ENCODE results near the gene HOXA10.

HOXA10 gene

GRCh38 chr7:27168265-27168947 lies 5.7 kb downstream of the HOXA10 start:
- DNase-seq (ENCODE audit: insufficient read length, low spot score), result no peak

DNA sequence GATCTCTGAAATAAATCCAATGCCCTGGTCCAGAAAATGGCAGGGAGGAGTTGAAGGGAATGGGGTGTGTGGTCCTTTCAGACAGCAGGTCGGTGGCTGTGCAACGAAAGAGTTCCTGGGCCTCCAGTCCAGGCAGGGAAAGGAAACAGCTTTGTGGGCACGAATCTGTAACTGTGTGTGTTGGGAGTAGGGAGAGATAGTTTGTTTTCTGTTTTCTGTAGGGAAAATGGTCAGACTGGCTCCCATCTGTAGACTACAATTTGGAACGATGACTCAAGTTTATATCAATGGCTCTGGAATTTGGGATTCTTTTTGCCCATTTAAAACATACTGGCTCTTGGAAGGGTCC lies 6.2 kb downstream of the HOXA10 start:
- DNase-seq (ENCODE audit: insufficient read length, low spot score), result no peak
- FAIRE-seq, result no peak

More at GRCh38 chr7:27168265-27168947, 5.7 kb downstream of the HOXA10 start:
- peak; percentile 79 for FAIRE-seq

- DNase-seq (ENCODE audit: insufficient read length, low spot score), result no peak
These were observed 7.3 kb downstream of the HOXA10 start for GRCh38 chr7:27166531-27167505.

GRCh38 chr7:27165996-27166530 lies 8.1 kb downstream of the HOXA10 start:
- no peak for FAIRE-seq
- DNase-seq (ENCODE audit: insufficient read length, low spot score), result no peak

More at GRCh38 chr7:27166531-27167505, 7.3 kb downstream of the HOXA10 start:
- FAIRE-seq, result peak; percentile 57

DNA sequence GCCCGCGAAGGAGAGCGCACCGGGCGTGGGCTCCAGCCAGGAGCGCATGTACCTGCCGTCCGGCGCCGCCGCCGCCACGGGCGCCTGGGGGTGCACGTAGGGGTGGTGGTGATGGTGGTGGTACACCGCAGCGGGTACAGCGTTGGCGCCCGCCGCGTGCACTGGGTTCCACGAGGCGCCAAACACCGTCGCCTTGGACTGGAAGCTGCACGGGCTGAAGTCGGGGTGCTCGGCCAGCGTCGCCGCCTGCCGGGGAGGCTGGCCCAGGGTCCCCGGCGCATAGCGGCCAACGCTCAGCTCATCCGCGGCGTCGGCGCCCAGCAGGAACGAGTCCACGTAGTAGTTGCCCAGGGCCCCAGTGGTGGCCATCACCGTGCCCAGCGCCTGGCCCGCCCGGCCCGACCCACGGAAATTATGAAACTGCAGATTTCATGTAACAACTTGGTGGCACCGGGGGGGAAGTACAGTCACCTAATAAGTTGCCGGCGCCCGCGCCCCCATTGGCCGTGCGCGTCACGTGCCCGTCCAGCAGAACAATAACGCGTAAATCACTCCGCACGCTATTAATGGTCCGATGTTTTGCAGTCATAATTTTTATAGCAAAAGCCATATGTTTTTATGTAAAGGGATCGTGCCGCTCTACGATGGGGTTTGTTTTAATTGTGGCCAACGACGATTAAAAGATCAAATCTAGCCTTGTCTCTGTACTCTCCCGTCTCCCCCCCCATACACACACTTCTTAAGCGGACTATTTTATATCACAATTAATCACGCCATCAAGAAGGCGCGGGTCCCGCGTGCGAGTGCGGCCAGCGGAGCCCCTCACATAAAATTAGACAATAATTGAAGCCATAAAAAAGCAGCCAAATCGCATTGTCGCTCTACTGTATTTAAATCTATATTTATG lies 8.8 kb downstream of the HOXA10 start, which contains the start of gene HOXA9:
HOXA9 (minus strand) TSS at position 449 of the 907 bp plus-strand sequence; CDS start at position 369, 80 bp downstream.
- peak; percentile 74 for FAIRE-seq

GRCh38 chr7:27164367-27165088 lies 9.6 kb downstream of the HOXA10 start:
- FAIRE-seq (peak; percentile 9), DNase-seq (ENCODE audit: insufficient read length, low spot score) (no peak)

More for the DNA sequence above, 8.8 kb downstream of the HOXA10 start, which contains the start of gene HOXA9:
- DNase-seq (ENCODE audit: insufficient read length, low spot score), result peak; percentile 82

GRCh38 chr7:27164045-27164366 lies 10.1 kb downstream of the HOXA10 start:
- no peak for FAIRE-seq
- no peak for DNase-seq (ENCODE audit: insufficient read length, low spot score)

DNA sequence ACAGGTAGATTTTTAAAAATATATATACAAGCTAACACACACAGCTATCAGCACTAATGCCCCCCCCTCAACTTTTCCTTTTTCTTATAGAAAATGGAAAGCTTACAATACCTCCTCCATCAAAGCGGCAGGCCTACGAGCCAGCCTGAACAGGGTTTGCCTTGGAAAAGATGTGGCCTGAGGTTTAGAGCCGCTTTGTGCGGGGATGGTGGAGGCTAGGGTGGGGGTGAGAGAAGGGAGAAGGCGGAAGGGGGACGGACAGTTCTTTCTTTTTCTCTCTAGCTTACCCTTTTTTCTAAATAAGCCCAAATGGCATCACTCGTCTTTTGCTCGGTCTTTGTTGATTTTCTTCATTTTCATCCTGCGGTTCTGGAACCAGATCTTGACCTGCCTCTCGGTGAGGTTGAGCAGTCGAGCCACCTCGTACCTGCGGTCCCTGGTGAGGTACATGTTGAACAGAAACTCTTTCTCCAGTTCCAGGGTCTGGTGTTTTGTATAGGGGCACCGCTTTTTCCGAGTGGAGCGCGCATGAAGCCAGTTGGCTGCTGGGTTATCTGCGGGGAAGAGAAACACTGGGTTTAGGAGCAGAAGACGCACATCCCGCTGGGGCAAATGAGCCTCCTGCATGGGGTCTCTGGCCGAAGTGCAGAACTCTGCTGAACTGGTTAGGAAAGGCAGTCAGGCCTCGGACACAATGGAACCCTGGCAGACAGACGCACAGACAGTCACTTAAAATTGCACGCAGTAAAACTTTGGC lies 10.7 kb downstream of the HOXA10 start:
- no peak for FAIRE-seq
- DNase-seq (ENCODE audit: insufficient read length, low spot score), result no peak

DNA sequence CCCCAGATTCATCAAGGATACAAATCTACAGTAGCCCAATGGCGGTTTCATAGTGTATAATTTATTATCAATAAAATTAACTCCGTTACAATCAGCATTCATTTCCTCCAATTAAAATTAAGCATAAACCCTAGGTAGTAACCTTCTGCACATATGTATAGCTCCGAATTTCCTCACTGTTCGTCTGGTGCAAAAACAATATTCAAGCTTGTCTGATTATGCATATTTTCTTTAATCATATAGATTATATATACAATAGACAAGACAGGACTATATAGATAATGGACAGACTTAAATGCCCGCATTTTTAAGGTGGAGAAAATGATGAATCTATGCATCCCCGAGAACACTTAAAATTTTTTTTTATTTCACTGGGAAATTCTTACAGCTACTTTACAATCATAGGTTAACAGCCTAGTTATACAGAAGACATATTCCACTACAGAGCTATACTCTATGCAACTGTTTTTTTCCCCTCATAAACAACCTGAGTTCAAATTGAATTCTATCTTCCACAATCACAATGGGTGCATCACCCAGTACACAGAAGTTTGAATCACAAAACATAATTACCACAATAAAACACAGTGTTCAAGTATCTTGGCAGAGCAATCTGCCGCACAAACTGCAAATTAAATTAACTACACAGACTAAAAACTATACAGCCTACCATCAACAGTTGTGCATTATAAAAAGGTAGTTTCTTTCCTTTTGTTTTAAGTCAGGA lies 11.4 kb downstream of the HOXA10 start:
- no peak for FAIRE-seq
- no peak for DNase-seq (ENCODE audit: insufficient read length, low spot score)

DNA sequence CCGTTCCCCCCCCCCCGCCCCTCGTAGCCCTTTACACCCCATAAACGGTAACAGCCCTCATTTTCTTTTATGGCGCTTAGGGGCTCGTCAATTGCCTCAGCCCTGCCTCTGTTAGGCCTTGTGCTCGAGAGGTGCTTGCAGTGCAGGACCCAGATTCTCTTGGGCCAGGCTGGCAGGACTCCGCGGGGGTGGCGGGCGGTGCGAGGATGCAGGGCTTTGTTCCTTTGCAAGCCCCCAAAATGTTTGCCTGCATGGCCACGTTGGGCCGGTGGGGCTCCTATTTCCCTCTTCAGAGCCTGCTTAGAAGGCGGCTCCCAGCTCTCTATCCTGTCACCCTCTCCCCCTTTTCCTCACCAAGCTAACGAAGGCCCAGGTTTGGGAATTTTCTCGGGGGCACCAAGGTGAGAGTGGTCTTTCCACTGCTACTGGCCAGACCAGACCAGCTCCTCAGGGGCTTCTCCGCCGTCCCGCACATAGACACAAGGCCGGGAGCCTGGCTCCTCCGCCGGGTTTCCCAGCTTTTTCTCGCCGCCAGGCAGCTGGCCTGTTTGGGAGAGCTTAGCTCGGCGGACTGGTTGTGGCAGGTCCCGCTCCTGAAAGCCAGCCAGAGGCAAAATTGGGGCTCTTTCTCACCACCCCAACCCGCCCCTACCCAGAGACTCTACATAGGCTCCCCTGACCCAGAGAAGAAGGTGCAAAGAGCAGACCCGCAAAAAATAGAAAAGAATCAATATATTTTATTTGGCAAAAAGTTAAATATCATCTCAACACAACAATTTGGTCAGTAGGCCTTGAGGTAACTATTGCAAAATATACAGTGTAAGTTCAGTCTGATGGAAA lies 12.2 kb downstream of the HOXA10 start:
- DNase-seq (ENCODE audit: insufficient read length, low spot score), result no peak

DNA sequence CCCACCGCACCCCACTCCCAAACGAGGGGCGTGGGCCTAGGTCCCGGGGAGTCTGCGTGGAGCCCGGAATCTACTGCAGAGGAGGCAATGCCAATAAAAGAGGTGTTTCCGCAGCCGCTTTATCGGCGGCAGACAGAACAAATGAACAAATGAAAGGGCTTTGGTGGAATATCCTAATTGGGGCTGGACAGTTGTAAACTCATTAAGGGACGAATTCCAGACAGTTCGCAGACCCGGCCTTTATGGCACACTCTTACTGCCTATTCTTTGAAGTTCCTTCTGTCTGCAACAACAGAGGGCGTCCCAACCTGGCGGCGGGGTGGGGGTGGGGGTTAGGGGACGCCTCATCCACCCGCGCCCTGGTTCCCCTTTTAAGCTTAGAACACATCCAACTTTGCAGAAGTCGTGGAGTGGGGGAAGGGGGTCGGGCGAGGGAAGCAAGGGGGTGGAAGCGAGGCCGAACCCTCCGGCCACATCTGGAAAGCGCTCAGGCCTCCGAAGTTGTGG lies 12.9 kb downstream of the HOXA10 start:
- FAIRE-seq, result no peak
- no peak for DNase-seq (ENCODE audit: insufficient read length, low spot score)

More for the DNA sequence above, 12.2 kb downstream of the HOXA10 start:
- FAIRE-seq, result no peak

DNA sequence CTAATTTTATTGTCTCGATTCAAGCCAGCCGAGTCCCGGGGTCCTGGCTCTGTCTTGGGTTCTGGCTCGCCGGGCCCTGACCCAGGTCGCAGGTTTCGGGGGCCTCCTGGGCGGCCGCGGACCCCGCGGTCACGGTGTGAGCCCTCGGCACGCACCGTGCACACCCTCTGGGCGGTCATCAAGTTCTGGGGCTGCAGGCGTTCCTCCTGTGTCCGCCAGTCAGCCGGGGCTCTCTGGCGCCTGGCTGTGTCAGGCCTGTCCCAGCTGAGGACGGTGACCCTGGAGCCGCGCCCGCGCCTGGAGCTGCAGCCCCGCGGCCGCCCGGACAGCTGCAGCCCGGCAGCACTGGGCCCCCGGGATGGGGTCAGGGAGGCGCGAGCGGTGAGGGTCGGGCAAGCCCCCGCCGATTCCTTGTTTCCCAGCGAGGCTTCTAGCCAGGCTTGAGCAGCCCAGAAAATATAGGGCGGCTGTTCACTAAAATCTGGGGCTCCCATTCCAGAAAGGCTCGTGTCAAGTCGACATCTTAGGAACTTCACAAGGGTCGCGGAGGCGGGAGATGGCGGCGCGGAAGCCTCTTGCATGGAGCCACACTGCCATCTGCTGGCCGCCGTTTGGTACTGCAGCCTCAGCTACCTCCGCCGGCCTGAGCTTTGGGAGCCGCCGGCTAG lies 13.4 kb downstream of the HOXA10 start:
- FAIRE-seq, result peak; percentile 72
- DNase-seq (ENCODE audit: insufficient read length, low spot score), result peak; percentile 76

GRCh38 chr7:27160145-27160545 lies 14.0 kb downstream of the HOXA10 start:
- FAIRE-seq (no peak), DNase-seq (ENCODE audit: insufficient read length, low spot score) (no peak)

GRCh38 chr7:27159266-27160144 lies 14.6 kb downstream of the HOXA10 start:
- no peak for FAIRE-seq

GRCh38 chr7:27158436-27159265 lies 15.5 kb downstream of the HOXA10 start:
- FAIRE-seq (no peak), DNase-seq (ENCODE audit: insufficient read length, low spot score) (no peak)

More at GRCh38 chr7:27159266-27160144, 14.6 kb downstream of the HOXA10 start:
- DNase-seq (ENCODE audit: insufficient read length, low spot score), result no peak

Data from HTR-8/SVneo (cell line).